ENCODE measurements around the gene ARFGAP3.
A peak's percentile ranks its signal among the peaks of the same experiment; 100 is the strongest.

Gene ARFGAP3

DNA sequence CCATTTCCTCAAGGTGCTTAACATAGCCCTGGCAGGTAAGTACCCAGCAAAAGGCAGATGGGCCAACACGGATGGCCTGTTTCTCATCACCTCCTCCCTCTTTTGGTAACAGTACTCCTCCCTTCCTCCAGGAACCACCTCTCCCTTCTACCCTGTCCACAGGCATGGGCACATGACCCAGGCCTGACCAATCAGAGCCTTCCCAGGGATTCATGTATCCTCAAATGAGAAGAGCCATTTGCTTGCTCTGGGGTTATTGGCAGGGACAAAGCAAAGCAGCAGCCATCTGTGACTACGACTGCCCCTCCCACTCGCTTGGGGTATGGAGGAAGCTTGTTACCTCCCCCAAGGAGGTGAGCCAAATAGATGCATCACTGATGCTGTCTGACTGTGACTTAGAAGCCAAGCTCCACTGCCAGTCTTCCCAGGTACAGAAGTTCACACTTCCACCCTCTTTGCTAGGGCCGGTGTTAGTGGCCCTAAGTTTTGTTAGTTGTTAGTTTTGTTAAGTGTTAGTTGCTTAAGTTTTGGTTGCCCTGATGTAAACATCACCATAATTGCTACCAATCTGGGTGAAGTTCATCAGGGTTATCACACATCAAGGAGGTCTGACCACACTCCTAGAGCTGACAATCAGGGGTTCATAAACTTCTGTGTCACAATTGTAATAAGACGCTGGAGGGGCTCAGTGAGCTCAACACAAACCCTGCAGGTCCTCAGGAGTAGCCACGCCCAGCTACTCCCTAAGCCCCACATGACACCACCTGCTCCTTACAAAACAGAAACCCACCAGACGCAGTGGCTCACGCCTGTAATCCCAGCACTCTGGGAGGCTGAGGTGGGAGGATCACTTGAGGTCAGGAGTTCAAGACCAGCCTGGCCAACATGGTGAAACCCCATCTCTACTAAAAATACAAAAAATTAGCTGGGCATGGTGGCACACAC lies 57.3 kb downstream of the ARFGAP3 start:
- H3K9me3 ChIP-seq (ENCODE audit: control insufficient read depth in 1 of 2, low read length in 2 of 2) = no peaks in the 10 kb centered on the region
- peaks cover 0 to 4% of the 10 kb centered on the region in 2 donors for H3K4me1 ChIP-seq (ENCODE audit: control insufficient read depth in 1 of 2, insufficient read depth in 2 of 2, low read length in 2 of 2)
- no peaks in the 10 kb centered on the region for H3K27me3 ChIP-seq (ENCODE audit: low read depth, low read length)
- H3K36me3 ChIP-seq (ENCODE audit: control insufficient read depth in 1 of 2, insufficient read depth in 2 of 2, low read length in 2 of 2) = peaks cover 26 to 47% of the 10 kb centered on the region in 2 donors
- H3K27ac ChIP-seq (ENCODE audit: low read length) = no peak overlapping the region
- H3K4me3 ChIP-seq (ENCODE audit: low read depth in 1 of 2, low read length in 2 of 2) = no peak overlapping the region

DNA sequence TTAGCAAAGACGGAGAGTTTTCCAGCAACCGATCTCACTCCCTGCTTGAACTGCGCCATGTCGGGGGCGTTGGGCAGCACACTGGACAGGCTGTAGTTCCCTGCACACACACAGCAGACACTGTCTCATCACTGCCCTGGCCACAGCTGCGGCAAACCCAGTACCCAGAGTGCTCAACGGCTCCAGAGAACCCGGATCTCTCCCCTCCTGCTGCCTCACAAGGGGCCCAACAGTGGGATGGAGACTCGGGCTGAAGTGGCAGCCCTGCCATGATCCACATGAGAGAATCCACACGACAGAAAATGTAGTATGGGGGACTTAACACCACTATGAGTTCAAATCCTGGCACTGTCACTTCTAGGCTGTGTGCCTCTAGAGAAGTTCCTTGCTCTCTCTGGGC lies 58.0 kb downstream of the ARFGAP3 start:
- Histone ChIP-seq H3K27me3 (ENCODE audit: low read depth, low read length) (no peaks in the 10 kb centered on the region), H3K36me3 (ENCODE audit: control insufficient read depth in 1 of 2, insufficient read depth in 2 of 2, low read length in 2 of 2) (peaks cover 26 to 47% of the 10 kb centered on the region in 2 donors), H3K4me1 (ENCODE audit: control insufficient read depth in 1 of 2, insufficient read depth in 2 of 2, low read length in 2 of 2) (peaks cover 0 to 4% of the 10 kb centered on the region in 2 donors), H3K9me3 (ENCODE audit: control insufficient read depth in 1 of 2, low read length in 2 of 2) (no peaks in the 10 kb centered on the region), H3K4me3 (ENCODE audit: low read depth in 1 of 2, low read length in 2 of 2) (no peak overlapping the region), H3K27ac (ENCODE audit: low read length) (no peak overlapping the region)

DNA sequence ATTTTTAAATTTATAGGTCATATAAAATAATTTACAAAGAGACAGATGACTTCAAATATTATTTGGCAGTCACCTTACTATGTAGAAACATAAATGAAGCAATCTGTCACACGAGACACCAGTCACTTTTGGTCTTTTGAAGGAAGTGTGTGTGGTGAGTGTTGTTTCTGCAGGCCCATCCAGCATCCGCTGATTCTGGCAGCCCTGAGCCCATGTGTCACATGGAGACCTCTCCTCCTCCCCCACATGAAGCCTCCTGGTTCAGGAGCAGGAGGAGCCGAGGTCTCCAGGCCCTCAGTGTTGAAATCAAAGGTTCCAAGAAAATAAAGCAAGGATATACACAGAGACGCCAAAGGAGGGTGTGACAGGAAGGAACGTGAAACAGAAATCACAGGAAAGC lies 60.1 kb downstream of the ARFGAP3 start:
- H3K4me1 ChIP-seq (ENCODE audit: control insufficient read depth in 1 of 2, insufficient read depth in 2 of 2, low read length in 2 of 2) = no peaks in the 10 kb centered on the region
- H3K4me3 ChIP-seq (ENCODE audit: low read depth in 1 of 2, low read length in 2 of 2) = no peak overlapping the region
- H3K36me3 ChIP-seq (ENCODE audit: control insufficient read depth in 1 of 2, insufficient read depth in 2 of 2, low read length in 2 of 2) = peaks cover 26 to 38% of the 10 kb centered on the region in 2 donors
- no peaks in the 10 kb centered on the region for H3K27me3 ChIP-seq (ENCODE audit: low read depth, low read length)
- no peaks in the 10 kb centered on the region for H3K9me3 ChIP-seq (ENCODE audit: control insufficient read depth in 1 of 2, low read length in 2 of 2)
- H3K27ac ChIP-seq (ENCODE audit: low read length) = peak overlapping the region; percentile 23

DNA sequence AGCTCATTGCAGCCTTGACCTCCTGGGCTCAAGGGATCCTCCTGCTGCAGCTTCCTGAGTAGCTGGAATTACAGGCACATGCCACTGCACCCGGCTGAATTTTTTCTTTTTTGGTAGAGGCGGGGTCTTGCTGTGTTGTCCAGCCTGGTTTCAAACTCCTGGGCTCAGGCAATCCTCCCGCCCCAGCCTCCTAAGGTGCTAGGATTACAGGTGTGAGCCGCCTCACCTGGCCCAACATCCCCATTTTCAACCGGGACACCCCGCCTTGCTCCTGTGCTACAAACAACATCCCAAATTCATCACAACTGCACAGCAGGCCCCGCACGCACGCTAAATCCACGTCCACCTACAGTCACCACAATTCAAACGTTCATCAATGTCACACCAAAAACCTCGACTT lies 61.0 kb downstream of the ARFGAP3 start:
- Histone ChIP-seq H3K4me3 (ENCODE audit: low read depth in 1 of 2, low read length in 2 of 2) (no peak overlapping the region), H3K4me1 (ENCODE audit: control insufficient read depth in 1 of 2, insufficient read depth in 2 of 2, low read length in 2 of 2) (peaks cover 0 to 6% of the 10 kb centered on the region in 2 donors), H3K36me3 (ENCODE audit: control insufficient read depth in 1 of 2, insufficient read depth in 2 of 2, low read length in 2 of 2) (peaks cover 24 to 28% of the 10 kb centered on the region in 2 donors), H3K27me3 (ENCODE audit: low read depth, low read length) (no peaks in the 10 kb centered on the region), H3K9me3 (ENCODE audit: control insufficient read depth in 1 of 2, low read length in 2 of 2) (no peaks in the 10 kb centered on the region), H3K27ac (ENCODE audit: low read length) (no peak overlapping the region)

GRCh38 chr22:42794551-42795510 lies 62.2 kb downstream of the ARFGAP3 start:
- no peak overlapping the region for H3K27ac ChIP-seq (ENCODE audit: low read length)
- H3K27me3 ChIP-seq (ENCODE audit: low read depth, low read length) = no peaks in the 10 kb centered on the region
- H3K4me3 ChIP-seq (ENCODE audit: low read depth in 1 of 2, low read length in 2 of 2) = no peak overlapping the region
- H3K9me3 ChIP-seq (ENCODE audit: control insufficient read depth in 1 of 2, low read length in 2 of 2) = no peaks in the 10 kb centered on the region
- peaks cover 0 to 6% of the 10 kb centered on the region in 2 donors for H3K4me1 ChIP-seq (ENCODE audit: control insufficient read depth in 1 of 2, insufficient read depth in 2 of 2, low read length in 2 of 2)
- peaks cover 17 to 26% of the 10 kb centered on the region in 2 donors for H3K36me3 ChIP-seq (ENCODE audit: control insufficient read depth in 1 of 2, insufficient read depth in 2 of 2, low read length in 2 of 2)

GRCh38 chr22:42793848-42794405 lies 63.1 kb downstream of the ARFGAP3 start:
- peaks cover 0 to 6% of the 10 kb centered on the region in 2 donors for H3K4me1 ChIP-seq (ENCODE audit: control insufficient read depth in 1 of 2, insufficient read depth in 2 of 2, low read length in 2 of 2)
- H3K4me3 ChIP-seq (ENCODE audit: low read depth in 1 of 2, low read length in 2 of 2) = no peak overlapping the region
- peaks cover 16 to 18% of the 10 kb centered on the region in 2 donors for H3K36me3 ChIP-seq (ENCODE audit: control insufficient read depth in 1 of 2, insufficient read depth in 2 of 2, low read length in 2 of 2)
- H3K9me3 ChIP-seq (ENCODE audit: control insufficient read depth in 1 of 2, low read length in 2 of 2) = no peaks in the 10 kb centered on the region
- no peak overlapping the region for H3K27ac ChIP-seq (ENCODE audit: low read length)
- no peaks in the 10 kb centered on the region for H3K27me3 ChIP-seq (ENCODE audit: low read depth, low read length)

DNA sequence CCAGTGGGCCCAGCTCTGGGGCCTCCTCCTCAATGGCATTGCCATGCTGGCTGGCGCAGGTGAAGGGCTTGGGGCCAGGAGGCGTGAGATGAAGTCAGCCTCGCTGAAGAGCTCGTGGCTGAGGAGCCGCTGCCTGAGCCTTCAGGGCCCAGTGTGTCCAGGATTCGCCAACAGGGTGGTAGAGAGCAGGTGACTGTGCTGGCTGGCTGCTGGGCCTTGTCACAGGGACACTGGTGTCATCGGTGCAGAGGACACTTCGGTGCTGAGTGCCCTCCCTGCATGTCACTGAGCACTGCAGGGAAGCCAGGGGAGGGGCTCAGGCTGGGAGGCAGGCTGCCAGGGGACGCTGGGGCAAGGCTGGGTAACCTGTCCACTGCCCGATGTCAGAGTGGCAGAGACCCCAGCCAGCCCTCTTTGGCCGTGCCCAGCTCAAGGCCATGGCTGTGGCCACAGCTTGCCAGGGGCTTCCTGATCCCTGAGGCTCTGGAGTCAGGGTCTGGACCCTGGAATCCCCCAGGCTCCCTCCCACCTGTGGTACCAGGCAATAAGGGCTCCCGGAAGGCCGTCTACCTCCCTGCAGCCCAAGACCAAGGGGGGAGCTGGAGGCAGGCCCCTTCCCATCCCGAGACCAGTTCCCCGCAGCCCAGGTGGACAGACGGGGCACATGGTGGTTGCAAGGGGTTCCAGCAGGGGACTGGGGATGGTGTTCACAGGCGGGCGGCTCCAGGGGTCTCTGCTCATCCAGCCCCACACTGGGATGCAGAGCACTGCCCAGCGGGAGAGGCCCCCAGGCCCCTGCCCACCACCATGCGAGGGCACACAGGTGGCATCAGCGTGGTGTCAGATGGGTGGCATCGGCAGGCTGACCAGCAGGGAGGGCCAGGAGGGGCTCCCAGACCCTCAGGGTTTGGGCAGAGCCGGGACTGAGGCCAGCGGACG lies 63.9 kb downstream of the ARFGAP3 start:
- no peak overlapping the region for H3K4me3 ChIP-seq (ENCODE audit: low read depth in 1 of 2, low read length in 2 of 2)
- H3K4me1 ChIP-seq (ENCODE audit: control insufficient read depth in 1 of 2, insufficient read depth in 2 of 2, low read length in 2 of 2) = peaks cover 0 to 6% of the 10 kb centered on the region in 2 donors
- peaks cover 13 to 15% of the 10 kb centered on the region in 2 donors for H3K36me3 ChIP-seq (ENCODE audit: control insufficient read depth in 1 of 2, insufficient read depth in 2 of 2, low read length in 2 of 2)
- H3K27ac ChIP-seq (ENCODE audit: low read length) = no peak overlapping the region
- H3K9me3 ChIP-seq (ENCODE audit: control insufficient read depth in 1 of 2, low read length in 2 of 2) = no peaks in the 10 kb centered on the region
- no peaks in the 10 kb centered on the region for H3K27me3 ChIP-seq (ENCODE audit: low read depth, low read length)

DNA sequence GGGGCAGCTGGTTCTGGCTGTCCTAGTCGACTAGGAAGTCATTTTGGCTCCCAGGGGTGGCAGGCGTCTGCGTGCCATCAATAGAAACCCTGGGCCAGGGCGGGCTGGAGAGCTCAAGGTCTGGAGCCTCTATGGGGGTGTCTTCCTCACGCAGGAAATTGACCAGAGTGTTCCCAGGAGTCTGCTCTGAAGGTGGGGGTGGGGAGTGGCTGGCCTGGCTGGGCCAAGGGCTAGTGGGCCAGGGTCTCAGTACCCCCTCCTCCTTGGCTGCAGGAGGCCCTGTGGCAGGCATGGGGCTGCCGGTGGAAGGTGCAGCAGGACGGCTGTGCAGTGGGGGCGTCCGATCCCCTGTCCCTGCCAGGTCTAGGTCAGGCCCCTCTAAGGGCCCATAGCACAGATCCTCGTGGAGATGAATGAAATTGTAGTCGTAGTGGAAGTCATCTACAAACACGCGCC lies 64.6 kb downstream of the ARFGAP3 start:
- no peaks in the 10 kb centered on the region for H3K9me3 ChIP-seq (ENCODE audit: control insufficient read depth in 1 of 2, low read length in 2 of 2)
- no peaks in the 10 kb centered on the region for H3K27me3 ChIP-seq (ENCODE audit: low read depth, low read length)
- H3K27ac ChIP-seq (ENCODE audit: low read length) = no peak overlapping the region
- H3K36me3 ChIP-seq (ENCODE audit: control insufficient read depth in 1 of 2, insufficient read depth in 2 of 2, low read length in 2 of 2) = peaks cover 6 to 8% of the 10 kb centered on the region in 2 donors
- H3K4me3 ChIP-seq (ENCODE audit: low read depth in 1 of 2, low read length in 2 of 2) = no peak overlapping the region
- H3K4me1 ChIP-seq (ENCODE audit: control insufficient read depth in 1 of 2, insufficient read depth in 2 of 2, low read length in 2 of 2) = peaks cover 0 to 6% of the 10 kb centered on the region in 2 donors

- Histone ChIP-seq H3K27ac (ENCODE audit: low read length) (no peak overlapping the region), H3K9me3 (ENCODE audit: control insufficient read depth in 1 of 2, low read length in 2 of 2) (no peaks in the 10 kb centered on the region), H3K36me3 (ENCODE audit: control insufficient read depth in 1 of 2, insufficient read depth in 2 of 2, low read length in 2 of 2) (peaks cover under 1 to 7% of the 10 kb centered on the region in 2 donors), H3K4me1 (ENCODE audit: control insufficient read depth in 1 of 2, insufficient read depth in 2 of 2, low read length in 2 of 2) (peaks cover 0 to 6% of the 10 kb centered on the region in 2 donors), H3K27me3 (ENCODE audit: low read depth, low read length) (no peaks in the 10 kb centered on the region), H3K4me3 (ENCODE audit: low read depth in 1 of 2, low read length in 2 of 2) (no peak overlapping the region)
Observed at GRCh38 chr22:42791721-42792452, 65.2 kb downstream of the ARFGAP3 start.

- H3K4me1 ChIP-seq (ENCODE audit: control insufficient read depth in 1 of 2, insufficient read depth in 2 of 2, low read length in 2 of 2) = peaks cover 0 to 6% of the 10 kb centered on the region in 2 donors
- no peak overlapping the region for H3K27ac ChIP-seq (ENCODE audit: low read length)
Observed at GRCh38 chr22:42788466-42788865, 68.6 kb downstream of the ARFGAP3 start.

More at GRCh38 chr22:42788466-42788865, 68.6 kb downstream of the ARFGAP3 start:
- Histone ChIP-seq H3K27me3 (ENCODE audit: low read depth, low read length) (no peaks in the 10 kb centered on the region), H3K36me3 (ENCODE audit: control insufficient read depth in 1 of 2, insufficient read depth in 2 of 2, low read length in 2 of 2) (no peaks in the 10 kb centered on the region), H3K9me3 (ENCODE audit: control insufficient read depth in 1 of 2, low read length in 2 of 2) (no peaks in the 10 kb centered on the region), H3K4me3 (ENCODE audit: low read depth in 1 of 2, low read length in 2 of 2) (no peak overlapping the region)

Data from muscle layer of duodenum (tissue), 2 donors.